Stimulated activated CD4-positive, alpha-beta T cell treated with anti-CD3 and anti-CD28 coated beads, Interleukin-15, amount 100 ng/mL, for 24 hours (primary cell): ENCODE measurements around the gene MPC1L.

Experiments used
- DNase-seq: peaks from one replicate; pipeline ENCODE4 v3.0.0-alpha.2; 2020

Gene MPC1L

GRCh38 chrX:40632199-40632598 is 9.0 kb downstream of the MPC1L start:
- DNase-seq: no peak

- no peak for DNase-seq
Observed at GRCh38 chrX:40637687-40638086, 14.5 kb downstream of the MPC1L start.

GRCh38 chrX:40644176-40644575 is 20.9 kb downstream of the MPC1L start:
- no peak for DNase-seq

GRCh38 chrX:40644821-40645358 is 21.7 kb downstream of the MPC1L start:
- peak; percentile 47 for DNase-seq

GRCh38 chrX:40646489-40647306 is 23.5 kb downstream of the MPC1L start:
- DNase-seq: peak; percentile 30

- peak; percentile 92 for DNase-seq
Observed at GRCh38 chrX:40647307-40648197, 24.3 kb downstream of the MPC1L start, which contains the start of gene CXorf38. Gene CXorf38, minus strand, starts transcription at chrX:40647561. Its CDS starts 41 bp downstream, at chrX:40647520.

GRCh38 chrX:40651620-40652223 is 28.5 kb downstream of the MPC1L start:
- peak; percentile 71 for DNase-seq

- no peak for DNase-seq
Observed at GRCh38 chrX:40652664-40653063, 29.4 kb downstream of the MPC1L start.

GRCh38 chrX:40653535-40653934 is 30.3 kb downstream of the MPC1L start:
- no peak for DNase-seq

- DNase-seq: no peak
Observed at GRCh38 chrX:40660381-40660780, 37.2 kb downstream of the MPC1L start.

GRCh38 chrX:40661489-40661888 is 38.3 kb downstream of the MPC1L start:
- DNase-seq: no peak

- DNase-seq: no peak
Observed at GRCh38 chrX:40663078-40663740, 40.0 kb downstream of the MPC1L start.

- DNase-seq: no peak
Observed at GRCh38 chrX:40663880-40664630, 40.8 kb downstream of the MPC1L start.

GRCh38 chrX:40671126-40671525 is 47.9 kb downstream of the MPC1L start:
- DNase-seq: no peak
